Measurements from ENCODE around the gene FKBP14.
A peak's percentile ranks its signal among the peaks of the same experiment; 100 is the strongest.

The FKBP14 gene

DNA sequence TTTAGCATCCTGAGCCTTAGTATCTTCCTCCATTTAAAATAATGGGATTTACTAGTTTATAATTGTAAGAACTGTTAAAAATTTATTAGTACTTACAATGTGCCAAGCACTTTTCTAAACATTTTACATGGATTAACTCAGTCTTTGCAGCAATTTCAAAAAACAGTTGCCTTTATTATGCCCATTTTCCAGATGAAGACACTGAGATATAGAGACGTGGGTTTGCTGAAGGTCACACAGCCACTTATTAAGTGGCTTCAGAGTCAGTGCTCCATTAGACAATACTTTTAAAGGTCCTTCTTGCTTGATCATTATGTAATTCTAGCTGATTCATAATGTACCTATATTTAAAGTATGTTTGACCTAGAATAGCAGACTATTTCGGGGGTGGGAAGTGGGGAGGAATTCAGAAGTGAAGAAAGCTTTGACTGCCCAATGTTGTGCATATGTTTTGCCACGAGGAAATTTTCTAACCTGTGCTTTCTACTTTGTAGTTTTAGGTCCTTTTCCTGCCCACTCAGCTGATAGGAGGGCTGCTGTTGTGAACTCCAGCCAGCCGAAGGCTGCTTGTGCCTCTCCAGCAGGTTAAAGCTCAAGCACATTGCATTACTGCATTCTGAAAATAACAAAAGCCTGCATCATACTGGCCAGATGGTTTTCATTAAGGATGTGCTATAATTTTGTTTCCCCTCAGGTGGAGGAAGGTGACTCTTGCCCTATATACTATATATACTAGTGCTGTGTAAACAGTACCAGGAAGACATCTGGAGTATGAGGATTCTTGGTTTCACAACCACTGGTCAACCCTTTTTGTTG lies 6.0 kb upstream of the FKBP14 start:
- TF ChIP-seq CTCF (IDR thresholded peaks at IDR 0.05; ENCODE audit: insufficient read depth, low read length) (no peak), POLR2AphosphoS5 (IDR thresholded peaks at IDR 0.05; ENCODE audit: low read depth) (no peak), SPI1 (IDR thresholded peaks at IDR 0.05; ENCODE audit: borderline replicate concordance, low read depth) (no peak), GABPA (IDR thresholded peaks at IDR 0.05; ENCODE audit: low read depth) (no peak)
- TF ChIP-seq, protein P1, sequence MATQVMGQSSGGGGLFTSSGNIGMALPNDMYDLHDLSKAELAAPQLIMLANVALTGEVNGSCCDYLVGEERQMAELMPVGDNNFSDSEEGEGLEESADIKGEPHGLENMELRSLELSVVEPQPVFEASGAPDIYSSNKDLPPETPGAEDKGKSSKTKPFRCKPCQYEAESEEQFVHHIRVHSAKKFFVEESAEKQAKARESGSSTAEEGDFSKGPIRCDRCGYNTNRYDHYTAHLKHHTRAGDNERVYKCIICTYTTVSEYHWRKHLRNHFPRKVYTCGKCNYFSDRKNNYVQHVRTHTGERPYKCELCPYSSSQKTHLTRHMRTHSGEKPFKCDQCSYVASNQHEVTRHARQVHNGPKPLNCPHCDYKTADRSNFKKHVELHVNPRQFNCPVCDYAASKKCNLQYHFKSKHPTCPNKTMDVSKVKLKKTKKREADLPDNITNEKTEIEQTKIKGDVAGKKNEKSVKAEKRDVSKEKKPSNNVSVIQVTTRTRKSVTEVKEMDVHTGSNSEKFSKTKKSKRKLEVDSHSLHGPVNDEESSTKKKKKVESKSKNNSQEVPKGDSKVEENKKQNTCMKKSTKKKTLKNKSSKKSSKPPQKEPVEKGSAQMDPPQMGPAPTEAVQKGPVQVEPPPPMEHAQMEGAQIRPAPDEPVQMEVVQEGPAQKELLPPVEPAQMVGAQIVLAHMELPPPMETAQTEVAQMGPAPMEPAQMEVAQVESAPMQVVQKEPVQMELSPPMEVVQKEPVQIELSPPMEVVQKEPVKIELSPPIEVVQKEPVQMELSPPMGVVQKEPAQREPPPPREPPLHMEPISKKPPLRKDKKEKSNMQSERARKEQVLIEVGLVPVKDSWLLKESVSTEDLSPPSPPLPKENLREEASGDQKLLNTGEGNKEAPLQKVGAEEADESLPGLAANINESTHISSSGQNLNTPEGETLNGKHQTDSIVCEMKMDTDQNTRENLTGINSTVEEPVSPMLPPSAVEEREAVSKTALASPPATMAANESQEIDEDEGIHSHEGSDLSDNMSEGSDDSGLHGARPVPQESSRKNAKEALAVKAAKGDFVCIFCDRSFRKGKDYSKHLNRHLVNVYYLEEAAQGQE (IDR thresholded peaks at IDR 0.05; ENCODE audit: insufficient replicate concordance, low read depth) = no peak
- DNase-seq (ENCODE audit: low read depth in 1 of 2, low spot score in 1 of 2) = no peak
- Histone ChIP-seq H3K4me3 (replicated peaks; ENCODE audit: insufficient read depth, low read length) (no peak overlapping the region), H3K27ac (replicated peaks) (no peak overlapping the region), H3K27me3 (ENCODE audit: insufficient read depth, poor library complexity, severe bottlenecking) (no peaks in the 10 kb centered on the region)

- Histone ChIP-seq H3K27ac (replicated peaks) (no peak overlapping the region), H3K4me3 (replicated peaks; ENCODE audit: insufficient read depth, low read length) (no peak overlapping the region), H3K27me3 (ENCODE audit: insufficient read depth, poor library complexity, severe bottlenecking) (no peaks in the 10 kb centered on the region)
- no peak for TF ChIP-seq GABPA (IDR thresholded peaks at IDR 0.05; ENCODE audit: low read depth)
- TF ChIP-seq, protein P1 (IDR thresholded peaks at IDR 0.05; ENCODE audit: insufficient replicate concordance, low read depth) = no peak
- no peak for TF ChIP-seq POLR2AphosphoS5 (IDR thresholded peaks at IDR 0.05; ENCODE audit: low read depth)
- no peak for TF ChIP-seq SPI1 (IDR thresholded peaks at IDR 0.05; ENCODE audit: borderline replicate concordance, low read depth)
- TF ChIP-seq CTCF (IDR thresholded peaks at IDR 0.05; ENCODE audit: insufficient read depth, low read length) = no peak
- peak in 1 of 2 experiments; percentile 4 for DNase-seq (ENCODE audit: low read depth in 1 of 2, low spot score in 1 of 2)
Measured at GRCh38 chr7:30029696-30030095, 3.2 kb upstream of the FKBP14 start.

DNA sequence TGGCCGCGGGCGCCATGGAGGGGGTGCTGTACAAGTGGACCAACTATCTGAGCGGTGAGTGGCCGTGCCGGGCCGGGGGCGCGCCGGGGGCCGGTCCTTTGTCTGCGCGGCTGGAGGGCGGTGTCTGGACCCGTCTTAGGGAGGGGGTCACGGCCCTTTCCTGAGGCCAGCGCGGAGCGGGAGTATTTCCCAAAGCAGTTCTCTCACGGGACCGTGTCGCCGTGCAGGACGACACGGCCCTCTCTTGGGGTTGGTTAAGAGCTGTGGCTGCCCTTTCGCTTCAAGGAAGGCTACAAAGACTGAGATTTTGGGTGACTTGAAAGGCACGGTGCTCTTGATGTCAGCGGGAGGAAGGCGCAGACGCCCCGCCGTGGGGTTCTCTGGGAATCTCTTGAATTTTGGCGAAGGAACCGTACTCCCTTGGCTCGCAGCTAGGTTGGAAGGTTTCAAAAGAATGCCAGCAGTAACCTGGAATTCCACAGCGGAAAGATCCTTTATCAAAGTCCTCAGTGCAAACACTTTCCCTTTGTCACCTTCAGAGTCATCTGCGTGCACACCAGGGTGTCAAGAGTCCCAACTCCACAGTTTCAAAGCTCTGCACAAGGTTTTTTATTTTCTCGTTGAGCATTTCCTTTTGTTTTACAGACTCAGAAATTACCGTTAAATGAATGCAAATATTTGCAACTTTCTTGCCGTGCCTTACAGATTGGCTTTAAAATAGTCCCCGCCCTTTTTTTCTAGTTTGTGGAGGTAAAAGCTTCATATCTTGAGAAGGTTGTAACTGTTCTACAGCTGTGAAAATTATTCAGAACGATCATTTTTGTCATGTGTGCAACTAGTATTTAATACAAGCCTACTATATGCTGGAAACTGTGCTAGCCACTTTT lies 2.5 kb upstream of the FKBP14 start:
- Histone ChIP-seq H3K27me3 (ENCODE audit: insufficient read depth, poor library complexity, severe bottlenecking) (no peaks in the 10 kb centered on the region), H3K4me3 (replicated peaks; ENCODE audit: insufficient read depth, low read length) (peak overlapping the region; percentile 94), H3K27ac (replicated peaks) (no peak overlapping the region)
- peak in 1 of 2 experiments; percentile 26 for DNase-seq (ENCODE audit: low read depth in 1 of 2, low spot score in 1 of 2)
- TF ChIP-seq SPI1 (IDR thresholded peaks at IDR 0.05; ENCODE audit: borderline replicate concordance, low read depth) = no peak
- no peak for TF ChIP-seq POLR2AphosphoS5 (IDR thresholded peaks at IDR 0.05; ENCODE audit: low read depth)
- no peak for TF ChIP-seq CTCF (IDR thresholded peaks at IDR 0.05; ENCODE audit: insufficient read depth, low read length)
- TF ChIP-seq GABPA (IDR thresholded peaks at IDR 0.05; ENCODE audit: low read depth) = no peak
- TF ChIP-seq, protein P1 (IDR thresholded peaks at IDR 0.05; ENCODE audit: insufficient replicate concordance, low read depth) = no peak
